Measurements from ENCODE around the gene NEGR1.

The NEGR1 gene

GRCh38 chr1:71711456-71711855, 570.9 kb downstream of the NEGR1 start:
- H3K4me3 ChIP-seq (ENCODE audit: low read length): no peak overlapping the region
- no peaks in the 10 kb centered on the region for H4K20me1 ChIP-seq (ENCODE audit: insufficient read depth, low read length)

DNA sequence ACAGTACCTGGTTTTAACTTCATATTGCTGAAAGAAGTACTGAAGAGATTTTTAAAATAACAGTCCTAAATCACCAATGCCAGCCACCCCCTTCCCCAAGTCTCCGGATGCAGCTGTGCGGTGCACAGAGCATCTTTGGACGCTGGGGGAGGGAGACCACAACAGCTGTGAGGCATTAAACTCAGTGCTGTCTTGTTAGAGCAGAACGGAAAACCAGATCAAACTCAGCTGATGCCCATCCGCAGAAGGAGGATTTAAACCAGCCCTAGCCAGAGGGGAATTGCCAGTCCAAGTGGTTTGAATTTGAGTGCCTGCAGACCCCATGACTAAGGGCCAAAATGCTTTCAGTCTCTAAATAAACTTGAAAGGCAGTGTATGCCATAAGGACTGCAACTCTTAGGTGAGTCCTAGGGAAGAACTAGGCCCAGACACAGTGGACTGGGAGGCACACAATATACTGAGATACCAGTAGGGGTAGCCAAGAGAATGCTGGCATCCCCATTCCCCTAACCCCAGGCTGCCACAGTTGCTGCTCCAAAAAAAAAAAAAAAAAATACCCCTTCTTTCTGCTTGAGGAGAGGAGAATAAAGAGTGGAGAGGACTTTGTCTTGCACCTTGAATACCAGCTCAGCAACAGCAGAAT, 576.2 kb downstream of the NEGR1 start:
- TF ChIP-seq CTCF (IDR thresholded peaks at IDR 0.05; ENCODE audit: low read depth, low read length) (no peak), EZH2phosphoT487 (IDR thresholded peaks at IDR 0.05; ENCODE audit: low read depth) (no peak)
- no peaks in the 10 kb centered on the region for H3K27me3 ChIP-seq (ENCODE audit: low read depth, low read length)
- H3K4me1 ChIP-seq (ENCODE audit: low read length): no peaks in the 10 kb centered on the region
- no peak overlapping the region for H3K27ac ChIP-seq (ENCODE audit: low read length)
- H3K36me3 ChIP-seq (replicated peaks; ENCODE audit: low read depth, low read length): no peaks in the 10 kb centered on the region
- H3K9me3 ChIP-seq (ENCODE audit: insufficient read depth, low read length): no peaks in the 10 kb centered on the region
- H2AFZ ChIP-seq (ENCODE audit: low read depth, low read length): no peak overlapping the region
- H3K4me3 ChIP-seq (ENCODE audit: low read length): no peak overlapping the region
- no peaks in the 10 kb centered on the region for H3K79me2 ChIP-seq (ENCODE audit: low read length)
- H3K9ac ChIP-seq (ENCODE audit: low read length): no peak overlapping the region
- no peak overlapping the region for H3K4me2 ChIP-seq (ENCODE audit: low read length)
- no peaks in the 10 kb centered on the region for H4K20me1 ChIP-seq (ENCODE audit: insufficient read depth, low read length)

More at GRCh38 chr1:71711456-71711855, 570.9 kb downstream of the NEGR1 start:
- Histone ChIP-seq H3K9ac (ENCODE audit: low read length) (no peak overlapping the region), H3K36me3 (replicated peaks; ENCODE audit: low read depth, low read length) (no peaks in the 10 kb centered on the region), H3K27me3 (ENCODE audit: low read depth, low read length) (no peaks in the 10 kb centered on the region), H3K4me1 (ENCODE audit: low read length) (no peaks in the 10 kb centered on the region), H3K27ac (ENCODE audit: low read length) (no peak overlapping the region), H2AFZ (ENCODE audit: low read depth, low read length) (no peak overlapping the region), H3K79me2 (ENCODE audit: low read length) (no peaks in the 10 kb centered on the region), H3K4me2 (ENCODE audit: low read length) (no peak overlapping the region), H3K9me3 (ENCODE audit: insufficient read depth, low read length) (no peaks in the 10 kb centered on the region)
- TF ChIP-seq EZH2phosphoT487 (IDR thresholded peaks at IDR 0.05; ENCODE audit: low read depth) (no peak), CTCF (IDR thresholded peaks at IDR 0.05; ENCODE audit: low read depth, low read length) (no peak)

DNA sequence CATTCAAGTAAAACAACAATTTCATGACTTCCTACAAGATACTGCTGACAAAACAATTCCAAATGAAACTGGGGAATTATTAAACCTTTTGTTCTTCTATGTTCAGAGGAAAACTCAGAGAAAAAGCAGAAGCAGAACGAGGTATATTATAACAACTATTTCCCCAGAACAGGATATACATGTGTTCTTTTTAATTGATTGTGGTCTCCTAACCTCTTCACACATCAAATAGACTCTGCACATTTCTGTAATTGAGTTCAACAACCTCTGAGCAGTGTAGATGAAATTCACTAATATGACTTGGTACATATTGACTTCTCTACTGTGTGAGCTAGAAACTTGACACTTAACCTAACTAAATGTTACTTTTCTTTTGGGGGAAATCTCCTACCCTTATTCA, 584.2 kb downstream of the NEGR1 start:
- no peaks in the 10 kb centered on the region for H3K79me2 ChIP-seq (ENCODE audit: low read length)
- no peak overlapping the region for H2AFZ ChIP-seq (ENCODE audit: low read depth, low read length)
- H3K4me2 ChIP-seq (ENCODE audit: low read length): no peak overlapping the region
- H3K4me1 ChIP-seq (ENCODE audit: low read length): no peaks in the 10 kb centered on the region
- H3K9me3 ChIP-seq (ENCODE audit: insufficient read depth, low read length): no peaks in the 10 kb centered on the region
- no peaks in the 10 kb centered on the region for H4K20me1 ChIP-seq (ENCODE audit: insufficient read depth, low read length)
- no peak overlapping the region for H3K27ac ChIP-seq (ENCODE audit: low read length)
- no peaks in the 10 kb centered on the region for H3K36me3 ChIP-seq (replicated peaks; ENCODE audit: low read depth, low read length)
- no peak overlapping the region for H3K4me3 ChIP-seq (ENCODE audit: low read length)
- no peak overlapping the region for H3K9ac ChIP-seq (ENCODE audit: low read length)
- no peaks in the 10 kb centered on the region for H3K27me3 ChIP-seq (ENCODE audit: low read depth, low read length)
- TF ChIP-seq CTCF (IDR thresholded peaks at IDR 0.05; ENCODE audit: low read depth, low read length) (no peak), EZH2phosphoT487 (IDR thresholded peaks at IDR 0.05; ENCODE audit: low read depth) (no peak)

GRCh38 chr1:71695821-71696220, 586.5 kb downstream of the NEGR1 start:
- H3K79me2 ChIP-seq (ENCODE audit: low read length): no peaks in the 10 kb centered on the region
- H2AFZ ChIP-seq (ENCODE audit: low read depth, low read length): no peak overlapping the region
- no peaks in the 10 kb centered on the region for H3K27me3 ChIP-seq (ENCODE audit: low read depth, low read length)
- no peak overlapping the region for H3K27ac ChIP-seq (ENCODE audit: low read length)
- TF ChIP-seq EZH2phosphoT487 (IDR thresholded peaks at IDR 0.05; ENCODE audit: low read depth) (no peak), CTCF (IDR thresholded peaks at IDR 0.05; ENCODE audit: low read depth, low read length) (no peak)
- no peak overlapping the region for H3K4me3 ChIP-seq (ENCODE audit: low read length)
- no peak overlapping the region for H3K4me2 ChIP-seq (ENCODE audit: low read length)
- no peaks in the 10 kb centered on the region for H3K36me3 ChIP-seq (replicated peaks; ENCODE audit: low read depth, low read length)
- H4K20me1 ChIP-seq (ENCODE audit: insufficient read depth, low read length): no peaks in the 10 kb centered on the region
- no peaks in the 10 kb centered on the region for H3K4me1 ChIP-seq (ENCODE audit: low read length)
- H3K9ac ChIP-seq (ENCODE audit: low read length): no peak overlapping the region
- H3K9me3 ChIP-seq (ENCODE audit: insufficient read depth, low read length): no peaks in the 10 kb centered on the region
